GM19239 (cell line): Measurements from ENCODE around the gene EZH1.

Experiments
- DNase-seq: peaks from one replicate; pipeline ENCODE4 v3.0.0; 2011; ENCODE audit warnings: low spot score; ENCODE audit not compliant: insufficient read length
- FAIRE-seq: peaks from 2 replicates; lab custom pipeline; 2011; peaks lifted over from hg19 to GRCh38; lab: Jason Lieb, UNC

The EZH1 gene

GRCh38 chr17:42686520-42687128, 58.2 kb downstream of the EZH1 start:
- FAIRE-seq (no peak), DNase-seq (no peak)

- DNase-seq (no peak), FAIRE-seq (no peak)
These were observed 59.0 kb downstream of the EZH1 start for GRCh38 chr17:42685831-42686230.

GRCh38 chr17:42684929-42685556, 59.8 kb downstream of the EZH1 start:
- DNase-seq, result no peak
- no peak for FAIRE-seq

GRCh38 chr17:42683407-42684034, 61.3 kb downstream of the EZH1 start:
- peak; percentile 66 for FAIRE-seq
- no peak for DNase-seq

GRCh38 chr17:42682722-42683403, 62.0 kb downstream of the EZH1 start:
- DNase-seq, result no peak
- FAIRE-seq, result no peak

GRCh38 chr17:42681976-42682721, 62.7 kb downstream of the EZH1 start, which contains the start of gene CNTNAP1:
TSS of gene CNTNAP1 (plus strand) at chr17:42682531. CDS start at chr17:42682830, 299 bp downstream.
- FAIRE-seq, result peak; percentile 91
- DNase-seq, result no peak

GRCh38 chr17:42680331-42680808, 64.5 kb downstream of the EZH1 start:
- FAIRE-seq (peak; percentile 60), DNase-seq (no peak)

GRCh38 chr17:42679492-42680330, 65.1 kb downstream of the EZH1 start:
- FAIRE-seq (peak; percentile 89), DNase-seq (peak; percentile 70)

GRCh38 chr17:42678951-42679491, 65.8 kb downstream of the EZH1 start:
- DNase-seq, result no peak

GRCh38 chr17:42677921-42678781, 66.7 kb downstream of the EZH1 start:
- FAIRE-seq, result peak; percentile 95

More at GRCh38 chr17:42678951-42679491, 65.8 kb downstream of the EZH1 start:
- no peak for FAIRE-seq

GRCh38 chr17:42677012-42677857, 67.6 kb downstream of the EZH1 start:
- FAIRE-seq, result peak; percentile 99
- DNase-seq, result peak; percentile 98

More at GRCh38 chr17:42677921-42678781, 66.7 kb downstream of the EZH1 start:
- DNase-seq, result peak; percentile 82

GRCh38 chr17:42676424-42677011, 68.3 kb downstream of the EZH1 start, which contains the start of gene PLEKHH3:
TSS of gene PLEKHH3 (minus strand) at chr17:42676994. CDS start at chr17:42676563, 431 bp downstream.
- FAIRE-seq, result no peak
- DNase-seq, result no peak

- no peak for DNase-seq
- no peak for FAIRE-seq
These were observed 68.8 kb downstream of the EZH1 start for GRCh38 chr17:42675965-42676423.

GRCh38 chr17:42675348-42675964, 69.4 kb downstream of the EZH1 start:
- no peak for FAIRE-seq
- no peak for DNase-seq

GRCh38 chr17:42674755-42675347, 70.0 kb downstream of the EZH1 start:
- no peak for DNase-seq
- FAIRE-seq, result no peak
